Measurements from ENCODE around the gene GRPEL1. TPM values are rescaled to one million over a fixed set of nuclear protein-coding genes. Genes with fewer than 3 reads are reported as not detected.

The GRPEL1 gene
- total RNA-seq, 1 experiment from 2014 or later, result 40.7 TPM

DNA sequence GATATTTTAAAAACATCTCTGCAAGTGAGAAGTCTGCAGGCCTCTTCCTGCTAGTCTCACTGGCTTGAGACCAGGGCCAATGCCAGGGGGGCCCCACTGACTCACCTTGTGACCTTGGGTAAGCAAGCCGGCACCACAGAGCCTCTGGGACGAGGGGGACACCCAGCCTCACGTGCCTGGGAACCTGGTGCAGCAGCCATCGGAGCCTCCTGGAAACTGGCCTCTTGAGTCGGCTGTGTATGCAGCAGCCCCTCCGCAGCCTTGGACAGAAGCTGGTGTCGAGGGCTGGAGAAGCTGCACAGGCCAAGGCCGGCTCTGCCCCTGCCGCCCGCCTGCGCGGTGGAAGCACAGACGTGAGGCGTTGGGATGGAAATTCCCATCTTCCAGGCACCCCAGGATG is 16.0 kb downstream of the GRPEL1 start:
- WGBS (ENCODE audit: extremely low coverage, insufficient read length, low lambda C conversion rate), result no CpG with 5 or more reads among the region's 14 CpGs
- TF ChIP-seq, protein P1, sequence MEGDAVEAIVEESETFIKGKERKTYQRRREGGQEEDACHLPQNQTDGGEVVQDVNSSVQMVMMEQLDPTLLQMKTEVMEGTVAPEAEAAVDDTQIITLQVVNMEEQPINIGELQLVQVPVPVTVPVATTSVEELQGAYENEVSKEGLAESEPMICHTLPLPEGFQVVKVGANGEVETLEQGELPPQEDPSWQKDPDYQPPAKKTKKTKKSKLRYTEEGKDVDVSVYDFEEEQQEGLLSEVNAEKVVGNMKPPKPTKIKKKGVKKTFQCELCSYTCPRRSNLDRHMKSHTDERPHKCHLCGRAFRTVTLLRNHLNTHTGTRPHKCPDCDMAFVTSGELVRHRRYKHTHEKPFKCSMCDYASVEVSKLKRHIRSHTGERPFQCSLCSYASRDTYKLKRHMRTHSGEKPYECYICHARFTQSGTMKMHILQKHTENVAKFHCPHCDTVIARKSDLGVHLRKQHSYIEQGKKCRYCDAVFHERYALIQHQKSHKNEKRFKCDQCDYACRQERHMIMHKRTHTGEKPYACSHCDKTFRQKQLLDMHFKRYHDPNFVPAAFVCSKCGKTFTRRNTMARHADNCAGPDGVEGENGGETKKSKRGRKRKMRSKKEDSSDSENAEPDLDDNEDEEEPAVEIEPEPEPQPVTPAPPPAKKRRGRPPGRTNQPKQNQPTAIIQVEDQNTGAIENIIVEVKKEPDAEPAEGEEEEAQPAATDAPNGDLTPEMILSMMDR (conservative IDR thresholded peaks at IDR 0.05), result no peak
- no peak for DNase-seq
- Histone ChIP-seq H3K23me2 (ENCODE audit: insufficient read length, low read depth, low read length, poor library complexity, severe bottlenecking) (no peaks in the 10 kb centered on the region), H2BK120ac (ENCODE audit: low read depth, low read length, poor library complexity, severe bottlenecking) (no peak overlapping the region), H4K20me1 (ENCODE audit: control insufficient read depth, insufficient read depth, insufficient read length) (no peaks in the 10 kb centered on the region), H2BK5ac (ENCODE audit: insufficient read length, low read length) (no peak overlapping the region), H3K79me2 (ENCODE audit: insufficient read depth, low read length) (peaks cover 6% of the 10 kb centered on the region), H2BK12ac (ENCODE audit: insufficient read length, low read depth, low read length) (no peak overlapping the region), H3K9me3 (ENCODE audit: control insufficient read depth, low read depth, low read length) (no peaks in the 10 kb centered on the region), H4K91ac (ENCODE audit: insufficient read length, low read depth, low read length) (no peak overlapping the region), H2AK5ac (ENCODE audit: insufficient read length, low read length) (no peak overlapping the region), H3K23ac (ENCODE audit: insufficient read length, low read depth, low read length) (no peak overlapping the region), H3K56ac (ENCODE audit: insufficient read length, low read depth, low read length) (no peak overlapping the region), H2BK20ac (ENCODE audit: low read depth, low read length, poor library complexity, severe bottlenecking) (no peak overlapping the region), H3K27ac (ENCODE audit: insufficient read length, low read depth, low read length) (no peak overlapping the region), H4K5ac (ENCODE audit: insufficient read length, low read depth, low read length) (no peak overlapping the region), H3K9ac (ENCODE audit: extremely low read depth, insufficient read length, low read length) (no peak overlapping the region), H2AFZ (ENCODE audit: low read length) (no peak overlapping the region), H3K4me1 (ENCODE audit: insufficient read depth, low read length) (no peaks in the 10 kb centered on the region), H3T11ph (ENCODE audit: low read length) (no peak overlapping the region), H3K27me3 (ENCODE audit: insufficient read depth, low read length) (no peaks in the 10 kb centered on the region), H3K4ac (ENCODE audit: low read depth, low read length) (no peak overlapping the region), H4K8ac (replicated peaks; ENCODE audit: insufficient read length, low read depth, low read length) (no peak overlapping the region), H3K14ac (ENCODE audit: insufficient read depth, low read length) (no peak overlapping the region), H3K18ac (ENCODE audit: insufficient read length, low read depth, low read length) (no peak overlapping the region), H3K79me1 (ENCODE audit: insufficient read depth, low read depth, low read length, poor library complexity, severe bottlenecking) (no peaks in the 10 kb centered on the region), H3K4me2 (ENCODE audit: insufficient read depth, insufficient read length, low read length) (no peak overlapping the region), H2BK15ac (ENCODE audit: low read depth, low read length) (no peak overlapping the region)
- H3K27me3 Mint-ChIP-seq (ENCODE audit: low read depth), result no peaks in the 10 kb centered on the region
- no peaks in the 10 kb centered on the region for H3K9me3 Mint-ChIP-seq
- H3K36me3 Mint-ChIP-seq (ENCODE audit: insufficient read depth in 1 of 3, low read depth in 3 of 3), result peaks cover 4 to 23% (median 15%) of the 10 kb centered on the region in 3 experiments; a peak in 6 of 7 replicates
- H3K27ac Mint-ChIP-seq, result peak overlapping the region in 1 of 3 experiments; percentile 49; a peak in 1 of 7 replicates
- H3K4me1 Mint-ChIP-seq, result peaks cover 13 to 21% of the 10 kb centered on the region in 2 experiments
- no peak overlapping the region for H3K4me3 Mint-ChIP-seq

Data from H9 (cell line).